GM20431 (cell line): ENCODE results near the gene SPG7.
"Not testable (repeated sequence)": the region's sequence is repeated elsewhere in the genome, so short reads cannot be mapped to it uniquely, and the experiment has no call there.

Experiments used
- in situ Hi-C: fragments of 300-500 bp; cut with MseI, MboI; formaldehyde crosslinking; loops from one replicate; pipeline ENCODE4 v1.15.0; 2020; ENCODE audit warnings: low sequenced_read_pairs; ENCODE audit not compliant: unreplicated experiment

SPG7 gene

DNA sequence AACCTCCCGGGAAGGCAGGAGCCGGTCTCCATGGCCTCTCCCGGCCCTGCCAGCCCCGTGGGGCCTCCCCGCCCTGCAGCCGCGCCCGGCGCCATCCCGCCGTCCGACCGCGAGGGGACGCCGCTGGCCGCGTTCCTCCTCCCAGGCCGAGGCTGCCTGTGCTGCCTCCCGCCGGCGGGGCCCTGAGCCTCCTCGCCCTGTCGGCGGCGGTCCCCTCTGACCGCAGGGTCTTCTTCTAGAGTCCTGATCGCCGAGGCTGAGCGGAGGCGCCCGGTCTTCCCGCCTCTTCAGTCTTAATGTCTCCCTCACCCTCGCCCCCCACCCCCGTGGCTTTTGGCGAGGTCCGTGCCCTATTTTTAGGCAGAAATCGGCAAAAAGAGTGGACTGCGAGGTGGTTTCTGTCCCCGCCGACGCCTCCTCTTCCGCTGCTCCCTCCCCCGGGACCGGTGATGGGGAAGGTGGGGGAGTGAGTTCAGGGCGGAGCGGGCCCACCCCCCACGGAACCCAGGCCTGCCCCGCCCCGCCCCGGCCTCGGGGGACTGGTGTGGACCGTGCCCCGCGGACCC is 66.6 kb downstream of the SPG7 start:
- in situ Hi-C loops, result no loop called here

DNA sequence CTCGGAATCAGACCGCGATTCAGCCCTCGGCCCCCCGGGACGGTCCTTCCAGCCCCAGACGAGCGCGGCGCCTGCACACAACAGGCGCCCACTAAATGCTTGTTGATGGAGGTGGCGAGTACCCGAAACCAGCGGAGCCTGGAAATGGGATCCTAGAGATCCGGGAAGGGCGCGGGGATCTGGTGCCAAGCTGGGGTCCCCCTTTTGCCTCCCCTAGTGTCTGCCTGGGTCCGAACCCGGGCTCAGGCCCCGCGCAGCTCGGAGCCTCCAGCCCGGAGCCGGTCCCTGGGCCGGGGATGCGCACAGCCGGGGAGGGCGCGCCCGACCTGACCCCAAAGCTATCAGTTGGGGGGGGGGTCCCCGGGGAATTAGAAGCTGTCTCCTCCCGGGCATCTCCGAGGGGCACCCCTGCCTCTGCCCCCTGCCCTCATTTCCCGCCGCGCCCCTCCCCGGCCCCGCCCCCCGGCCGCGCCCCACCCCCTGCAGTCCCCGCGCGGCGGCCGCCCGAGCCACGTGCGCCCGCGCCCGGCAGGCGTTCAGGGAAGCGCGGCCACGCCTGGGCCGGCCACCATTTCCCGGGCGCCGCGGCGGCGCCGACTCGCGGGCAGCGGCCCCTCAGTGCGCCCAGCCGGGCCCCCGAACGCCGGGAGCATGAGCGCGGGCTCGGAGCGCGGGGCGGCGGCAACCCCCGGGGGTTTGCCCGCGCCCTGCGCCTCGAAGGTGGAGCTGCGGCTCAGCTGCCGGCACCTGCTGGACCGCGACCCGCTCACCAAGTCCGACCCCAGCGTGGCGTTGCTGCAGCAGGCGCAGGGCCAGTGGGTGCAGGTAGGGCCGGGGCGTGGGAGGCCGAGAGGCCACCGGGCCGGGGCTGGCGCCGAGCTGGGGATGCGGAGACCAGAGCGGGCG is 67.3 kb downstream of the SPG7 start, which contains the start of gene CPNE7:
Gene CPNE7, plus strand, starts transcription at position 512 of the 906 bp plus-strand sequence. Its CDS starts 140 bp downstream, at position 652.
- in situ Hi-C loops, result no loop called here

DNA sequence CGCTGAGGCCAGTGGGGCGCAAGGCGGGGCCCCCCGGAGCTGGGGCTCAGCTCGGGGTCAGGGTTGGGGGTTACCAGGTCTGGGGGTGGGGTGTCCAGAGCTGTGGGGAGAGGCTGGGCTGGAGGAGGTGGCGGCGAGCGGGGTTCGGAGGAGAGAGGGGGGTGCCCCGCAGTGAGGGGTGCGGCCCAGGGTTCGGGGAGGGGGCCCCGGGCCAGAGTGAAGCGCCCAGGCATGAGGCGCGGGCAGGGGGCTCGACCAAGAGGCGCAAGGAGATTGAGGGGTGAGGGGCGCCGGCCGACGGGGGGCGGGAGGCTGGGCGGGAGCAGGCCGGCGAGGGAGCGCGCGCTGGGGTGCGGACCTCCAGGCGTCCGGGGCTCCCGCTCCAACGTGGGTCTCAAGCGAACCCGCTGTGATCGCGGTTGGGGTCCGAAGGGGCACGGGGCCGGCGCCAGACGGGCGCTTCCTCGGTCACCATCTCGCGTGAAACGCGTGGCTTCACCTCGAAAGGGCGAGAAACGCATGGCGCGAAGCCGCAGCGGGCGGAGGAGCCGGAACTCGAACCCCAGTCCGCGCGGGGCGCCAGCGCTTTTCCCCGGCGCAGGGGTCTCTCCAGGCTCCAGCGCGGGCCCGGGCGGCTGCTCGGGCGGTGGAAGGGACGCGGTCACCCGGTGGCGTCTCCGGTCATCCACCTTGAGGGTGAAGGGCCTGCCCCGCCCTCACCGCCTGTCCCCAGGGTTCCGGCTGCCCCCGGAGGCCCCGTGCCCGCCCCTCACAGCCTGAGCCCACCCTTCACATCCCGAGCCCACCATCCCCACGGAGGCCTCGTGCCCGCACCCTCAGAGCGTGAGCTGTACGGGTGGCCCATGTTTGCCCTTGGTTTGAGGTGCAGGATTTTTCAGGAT is 68.2 kb downstream of the SPG7 start:
- in situ Hi-C loops, result no loop called here

GRCh38 chr16:89577055-89577759 is 69.0 kb downstream of the SPG7 start:
- in situ Hi-C loops, result no loop called here

DNA sequence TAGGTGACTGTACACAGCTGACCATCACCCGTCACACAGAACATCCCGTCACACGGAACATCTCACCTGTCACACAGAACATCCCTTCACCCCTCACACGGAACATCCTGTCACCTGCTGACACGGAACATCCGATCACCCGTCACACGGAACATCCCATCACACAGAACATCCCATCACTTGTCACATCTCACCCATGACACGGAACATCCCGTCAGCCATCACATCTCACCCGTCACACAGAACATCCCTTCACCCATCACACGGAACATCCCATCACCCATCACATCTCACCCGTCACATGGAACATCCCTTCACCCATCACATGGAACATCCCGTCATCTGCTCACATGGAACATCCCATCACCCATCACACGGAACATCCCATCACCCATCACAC is 71.1 kb downstream of the SPG7 start:
- in situ Hi-C loops, result no loop called here

DNA sequence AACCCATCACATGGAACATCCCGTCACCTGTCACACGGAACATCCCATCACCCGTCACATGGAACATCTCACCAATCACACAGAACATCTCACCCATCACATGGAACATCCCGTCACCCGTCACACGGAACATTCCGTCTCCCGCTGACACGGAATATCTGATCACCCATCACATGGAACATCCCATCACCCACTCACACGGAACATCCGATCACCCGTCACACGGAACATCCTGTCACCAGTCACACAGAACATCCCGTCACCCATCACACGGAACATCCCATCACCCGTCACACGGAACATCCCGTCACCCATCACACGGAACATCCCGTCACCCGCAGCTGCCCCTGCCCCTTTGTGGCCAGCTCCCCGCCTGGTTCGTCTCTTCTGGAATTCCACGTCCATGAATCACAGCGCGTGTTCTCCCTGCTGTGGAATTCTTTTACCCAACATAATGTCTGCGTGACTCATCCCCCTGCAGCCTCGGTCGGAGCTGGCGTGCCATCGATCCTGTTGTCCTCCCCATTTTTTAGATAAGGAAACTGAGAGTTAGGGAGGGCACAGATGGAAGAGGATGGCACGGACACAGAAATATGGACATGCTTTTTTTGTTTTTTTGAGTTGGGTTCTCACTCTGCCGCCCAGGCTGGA is 73.0 kb downstream of the SPG7 start:
- in situ Hi-C loops, result no loop called here

GRCh38 chr16:89581861-89582563 is 73.8 kb downstream of the SPG7 start:
- in situ Hi-C loops, result no loop called here

DNA sequence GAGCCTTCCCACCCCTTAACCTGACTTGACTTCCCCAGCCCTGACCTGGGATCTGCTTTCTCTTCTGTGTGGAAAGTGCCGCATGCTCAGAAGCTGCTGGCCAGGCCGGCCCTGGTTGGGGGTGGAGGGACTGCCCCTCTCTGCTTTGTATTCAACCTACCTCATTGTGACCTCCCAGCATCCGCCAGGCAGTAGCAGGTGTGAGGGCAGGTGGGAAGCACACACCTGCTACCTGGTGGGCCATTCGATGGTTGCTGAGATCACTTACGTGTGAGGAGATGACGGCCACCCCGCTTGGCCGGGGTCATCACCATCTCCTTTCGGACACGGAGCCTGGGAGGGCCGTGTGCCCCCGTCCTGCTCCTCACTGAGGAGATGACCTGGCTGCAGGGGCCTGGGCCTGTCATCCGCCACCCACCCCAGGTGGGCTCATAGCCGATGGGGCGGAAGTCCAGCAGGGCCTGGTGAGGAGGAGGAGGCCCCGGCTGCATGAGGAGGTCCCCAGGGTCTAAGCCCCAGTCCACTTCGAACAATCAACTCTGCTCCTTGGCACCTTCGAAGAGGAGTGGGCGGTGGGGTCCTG is 74.5 kb downstream of the SPG7 start:
- in situ Hi-C loops, result no loop called here

GRCh38 chr16:89583197-89583894 is 75.1 kb downstream of the SPG7 start:
- in situ Hi-C loops, result no loop called here

GRCh38 chr16:89583895-89584644 is 75.9 kb downstream of the SPG7 start:
- in situ Hi-C loops, result no loop called here

DNA sequence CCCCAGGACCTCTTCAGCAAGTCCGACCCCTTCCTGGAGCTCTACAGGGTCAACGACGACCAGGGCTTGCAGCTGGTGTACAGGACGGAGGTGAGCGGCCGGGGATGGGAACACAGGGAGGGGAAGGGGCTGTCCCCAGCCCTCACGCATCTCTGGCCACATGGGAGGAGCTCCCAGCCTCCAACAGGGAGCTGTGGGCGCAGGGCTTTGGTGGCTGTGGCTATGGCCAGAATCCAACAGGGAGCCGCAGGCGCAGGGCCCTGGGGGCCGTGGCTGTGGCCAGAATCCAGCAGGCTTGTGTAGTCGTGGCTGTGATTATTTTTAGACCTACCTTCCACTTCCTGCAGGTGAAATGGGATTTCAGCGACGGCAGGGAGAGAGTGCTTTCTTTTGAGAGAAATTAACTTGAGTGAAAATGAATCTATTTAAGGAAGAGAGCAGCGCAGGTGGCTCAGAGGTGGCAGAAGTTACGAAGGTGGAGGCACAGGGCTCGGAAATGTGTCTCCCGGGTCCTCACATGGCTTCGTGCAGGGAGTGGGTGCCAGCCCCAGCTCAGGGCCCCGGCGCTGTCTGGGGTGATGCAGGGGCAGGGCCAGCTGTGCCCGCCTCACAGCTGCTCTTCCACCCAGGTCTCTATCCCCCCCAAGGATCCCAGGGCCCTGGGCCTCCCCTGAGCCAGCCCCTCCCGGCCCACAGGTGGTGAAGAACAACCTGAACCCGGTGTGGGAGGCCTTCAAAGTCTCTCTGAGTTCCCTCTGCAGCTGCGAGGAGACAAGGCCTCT is 76.8 kb downstream of the SPG7 start:
- in situ Hi-C loops, result no loop called here

DNA sequence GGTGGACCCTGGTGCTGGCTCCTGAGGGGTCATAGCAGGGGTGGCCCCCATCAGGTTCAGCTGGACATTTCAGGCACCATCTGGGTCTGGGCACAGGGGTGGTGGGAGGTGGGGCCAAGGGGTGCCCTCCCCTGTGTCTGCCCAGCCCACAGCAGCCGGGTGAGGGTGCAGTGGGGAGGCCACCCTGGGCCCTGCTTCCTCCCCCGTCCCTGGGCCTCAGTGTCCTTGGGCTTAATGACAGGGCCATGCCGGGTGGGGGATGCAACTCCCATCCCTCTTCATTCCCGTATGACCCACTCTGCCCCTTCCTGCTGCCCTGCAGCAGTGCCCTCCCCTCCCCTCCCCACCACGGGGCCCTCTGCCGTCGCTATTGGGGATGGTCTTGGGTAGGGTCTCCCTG is 78.0 kb downstream of the SPG7 start:
- in situ Hi-C loops, result no loop called here

- in situ Hi-C loops, result no loop called here
Measured at GRCh38 chr16:89586853-89587252, 78.7 kb downstream of the SPG7 start.

DNA sequence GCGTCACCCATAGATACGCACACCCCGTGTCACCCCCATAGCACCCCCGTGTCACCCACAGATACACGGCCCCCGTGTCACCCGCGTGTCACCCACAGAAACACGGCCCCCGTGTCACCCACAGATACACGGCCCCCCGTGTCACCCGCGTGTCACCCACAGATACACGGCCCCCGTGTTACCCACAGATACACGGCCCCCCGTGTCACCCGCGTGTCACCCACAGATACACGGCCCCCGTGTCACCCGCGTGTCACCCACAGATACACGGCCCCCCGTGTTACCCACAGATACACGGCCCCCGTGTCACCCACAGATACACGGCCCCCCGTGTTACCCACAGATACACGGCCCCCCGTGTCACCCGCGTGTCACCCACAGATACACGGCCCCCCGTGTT is 79.5 kb downstream of the SPG7 start:
- in situ Hi-C loops, result not testable (repeated sequence)

DNA sequence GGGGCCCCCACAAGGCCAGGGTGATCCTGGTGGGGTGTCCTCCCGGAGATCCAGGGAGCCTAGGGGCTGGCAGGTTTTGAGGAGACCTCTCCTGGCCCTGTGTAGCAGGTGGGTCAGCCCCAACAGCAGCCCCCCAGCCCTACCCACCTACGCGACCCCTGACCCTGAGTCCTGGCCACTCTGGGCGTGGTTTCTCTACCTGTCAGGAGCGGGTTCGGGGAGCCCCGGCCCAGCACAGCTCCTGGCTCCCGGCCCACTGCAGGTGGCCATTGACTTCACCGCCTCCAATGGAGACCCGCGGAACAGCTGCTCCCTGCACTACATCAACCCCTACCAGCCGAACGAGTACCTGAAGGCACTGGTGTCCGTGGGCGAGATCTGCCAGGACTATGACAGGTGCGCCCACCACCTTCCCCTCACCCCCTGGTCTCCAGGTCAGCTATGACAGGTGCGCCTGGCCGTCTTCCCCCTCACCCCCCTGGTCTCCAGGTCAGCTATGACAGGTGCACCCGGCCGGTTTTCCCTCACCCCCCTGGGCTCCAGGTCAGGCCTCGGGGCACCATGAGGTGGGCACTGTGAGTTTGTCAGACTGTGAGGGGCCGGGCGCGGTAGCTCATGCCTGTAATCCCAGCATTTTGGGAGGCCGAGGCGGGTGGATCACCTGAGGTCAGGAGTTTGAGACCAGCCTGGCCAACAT is 80.4 kb downstream of the SPG7 start:
- in situ Hi-C loops, result no loop called here
